ENCODE measurements around the gene RAB26. TPM values are rescaled to one million over a fixed set of nuclear protein-coding genes. Genes with fewer than 3 reads are reported as not detected.

Gene RAB26
- total and polyA plus RNA-seq, 7 donors = 0.17 to 1.7 (median 0.32) TPM

GRCh38 chr16:2196981-2197511, 48.6 kb downstream of the RAB26 start:
- no peak for TF ChIP-seq CTCF (IDR thresholded peaks at IDR 0.05)
- intact Hi-C loops (cut with DNase I) = no loop called here

GRCh38 chr16:2197765-2198164, 49.3 kb downstream of the RAB26 start:
- Histone ChIP-seq H3K4me3 (no peak overlapping the region), H3K27me3 (ENCODE audit: insufficient read depth in 3 of 3, low read length in 2 of 3) (peaks cover 0 to 42% (median 20%) of the 10 kb centered on the region in 3 donors), H3K9me3 (no peaks in the 10 kb centered on the region), H3K36me3 (ENCODE audit: insufficient read depth in 1 of 2, low read depth in 1 of 2) (no peaks in the 10 kb centered on the region), H3K27ac (no peak overlapping the region), H3K4me1 (peaks cover 8% of the 10 kb centered on the region)
- no peak for TF ChIP-seq CTCF (IDR thresholded peaks at IDR 0.05)
- WGBS, 3 donors = 83 to 87% (median 84%) methylated on average over 6 of the region's 6 CpGs
- intact Hi-C loops (cut with DNase I) = no loop called here
- ATAC-seq (no peak), DNase-seq (no peak)

More at GRCh38 chr16:2196981-2197511, 48.6 kb downstream of the RAB26 start:
- H3K4me3 ChIP-seq = peak overlapping the region; percentile 47
- no peaks in the 10 kb centered on the region for H3K36me3 ChIP-seq (ENCODE audit: insufficient read depth in 1 of 2, low read depth in 1 of 2)
- peaks cover 0 to 42% (median 20%) of the 10 kb centered on the region in 3 donors for H3K27me3 ChIP-seq (ENCODE audit: insufficient read depth in 3 of 3, low read length in 2 of 3)
- H3K4me1 ChIP-seq = peaks cover 8% of the 10 kb centered on the region
- no peak overlapping the region for H3K27ac ChIP-seq
- 30 to 39% (median 31%) methylated on average over 26 to 32 of the region's 32 CpGs for WGBS, 3 donors
- H3K9me3 ChIP-seq = no peaks in the 10 kb centered on the region
- no peak for ATAC-seq
- no peak for DNase-seq

DNA sequence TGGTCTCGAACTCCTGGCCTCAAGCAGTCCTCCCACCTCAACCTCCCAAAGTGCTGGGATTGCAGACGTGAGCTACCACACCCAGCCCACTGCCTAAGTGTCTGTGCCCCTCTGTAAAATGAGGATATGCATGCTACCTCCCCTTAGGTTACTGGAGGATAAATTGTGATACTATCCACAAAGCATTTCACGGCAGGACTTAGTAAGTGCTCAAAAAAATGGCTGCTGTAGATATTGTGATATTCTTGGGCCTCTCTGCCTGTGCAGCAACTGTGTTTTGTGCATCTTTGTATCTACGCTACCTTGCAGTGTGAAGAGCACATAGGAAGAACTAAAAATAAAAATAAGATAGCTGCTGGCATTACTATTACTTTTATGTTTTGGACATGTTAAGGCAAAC, 49.9 kb downstream of the RAB26 start:
- no peak overlapping the region for H3K27ac ChIP-seq
- no peak for DNase-seq
- no peaks in the 10 kb centered on the region for H3K9me3 ChIP-seq
- TF ChIP-seq CTCF (IDR thresholded peaks at IDR 0.05) = no peak
- H3K36me3 ChIP-seq (ENCODE audit: insufficient read depth in 1 of 2, low read depth in 1 of 2) = no peaks in the 10 kb centered on the region
- intact Hi-C loops (cut with DNase I) = no loop called here
- H3K4me1 ChIP-seq = peaks cover 8% of the 10 kb centered on the region
- no peak for ATAC-seq
- peaks cover 0 to 42% (median 20%) of the 10 kb centered on the region in 3 donors for H3K27me3 ChIP-seq (ENCODE audit: insufficient read depth in 3 of 3, low read length in 2 of 3)
- no peak overlapping the region for H3K4me3 ChIP-seq
- WGBS, 3 donors = 67 to 76% (median 70%) methylated on average over 4 of the region's 4 CpGs

DNA sequence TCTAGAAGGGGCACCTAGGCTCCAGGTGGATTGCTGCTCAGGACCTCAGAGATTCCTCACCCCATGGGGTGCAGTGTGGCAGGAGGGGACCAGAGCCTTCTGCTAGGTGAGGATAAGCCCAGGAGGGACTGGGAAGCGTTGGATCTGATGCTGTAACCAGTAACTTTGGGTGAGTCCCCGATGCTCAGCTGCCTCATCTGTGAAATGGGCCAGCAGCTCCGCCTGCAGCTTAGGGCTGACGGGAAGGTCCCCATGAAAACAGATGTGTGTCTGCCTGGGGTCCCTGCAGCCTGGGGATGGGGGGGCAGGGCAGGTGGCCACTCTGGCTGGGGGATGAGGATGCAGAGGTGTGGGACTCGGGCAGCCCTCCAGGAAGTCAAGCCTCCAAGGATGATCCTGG, 50.7 kb downstream of the RAB26 start:
- intact Hi-C loops (cut with DNase I) = no loop called here
- H3K36me3 ChIP-seq (ENCODE audit: insufficient read depth in 1 of 2, low read depth in 1 of 2) = no peaks in the 10 kb centered on the region
- H3K4me1 ChIP-seq = peaks cover 8% of the 10 kb centered on the region
- peaks cover 0 to 38% (median 19%) of the 10 kb centered on the region in 3 donors for H3K27me3 ChIP-seq (ENCODE audit: insufficient read depth in 3 of 3, low read length in 2 of 3)
- H3K4me3 ChIP-seq = no peak overlapping the region
- DNase-seq (no peak), ATAC-seq (no peak)
- WGBS, 3 donors = 61 to 68% (median 62%) methylated on average over 5 of the region's 5 CpGs
- no peaks in the 10 kb centered on the region for H3K9me3 ChIP-seq
- H3K27ac ChIP-seq = no peak overlapping the region
- TF ChIP-seq CTCF (IDR thresholded peaks at IDR 0.05) = no peak

GRCh38 chr16:2199621-2200139, 51.3 kb downstream of the RAB26 start:
- Histone ChIP-seq H3K4me3 (no peak overlapping the region), H3K9me3 (no peaks in the 10 kb centered on the region), H3K36me3 (ENCODE audit: insufficient read depth in 1 of 2, low read depth in 1 of 2) (no peaks in the 10 kb centered on the region), H3K27me3 (ENCODE audit: insufficient read depth in 3 of 3, low read length in 2 of 3) (peaks cover 0 to 32% (median 16%) of the 10 kb centered on the region in 3 donors), H3K4me1 (peaks cover 11% of the 10 kb centered on the region), H3K27ac (no peak overlapping the region)
- WGBS, 3 donors = 59 to 62% (median 61%) methylated on average over 14 of the region's 14 CpGs
- DNase-seq (no peak), ATAC-seq (no peak)
- intact Hi-C loops (cut with DNase I) = no loop called here
- TF ChIP-seq CTCF (IDR thresholded peaks at IDR 0.05) = no peak
